22Rv1 (cell line): ENCODE data around the gene LIPG.

Source experiments
- CTCF ChIP-seq: fragments of 450-650 bp; IDR thresholded peaks from 2 replicates; pipeline ENCODE4 v1.5.1; 2017; ENCODE audit warnings: mild to moderate bottlenecking
- ZFX ChIP-seq: fragments of 450-650 bp; IDR thresholded peaks from 2 replicates; pipeline ENCODE4 v1.6.1; 2017; ENCODE audit warnings: antibody characterized with exemption, borderline replicate concordance

- TF ChIP-seq CTCF, result no peak
- no peak for TF ChIP-seq ZFX
These were observed 1.3 kb downstream of the LIPG start for GRCh38 chr18:49563130-49563540.
